COLO668 (cell line): Measurements from ENCODE around the gene ARL3.
A peak's percentile ranks its signal among the peaks of the same experiment; 100 is the strongest.

Experiments used
- DNase-seq: peaks from one replicate; lab custom pipeline; 2025; ENCODE audit not compliant: unreplicated experiment; lab: John Stamatoyannopoulos, UW

ARL3 gene

DNA sequence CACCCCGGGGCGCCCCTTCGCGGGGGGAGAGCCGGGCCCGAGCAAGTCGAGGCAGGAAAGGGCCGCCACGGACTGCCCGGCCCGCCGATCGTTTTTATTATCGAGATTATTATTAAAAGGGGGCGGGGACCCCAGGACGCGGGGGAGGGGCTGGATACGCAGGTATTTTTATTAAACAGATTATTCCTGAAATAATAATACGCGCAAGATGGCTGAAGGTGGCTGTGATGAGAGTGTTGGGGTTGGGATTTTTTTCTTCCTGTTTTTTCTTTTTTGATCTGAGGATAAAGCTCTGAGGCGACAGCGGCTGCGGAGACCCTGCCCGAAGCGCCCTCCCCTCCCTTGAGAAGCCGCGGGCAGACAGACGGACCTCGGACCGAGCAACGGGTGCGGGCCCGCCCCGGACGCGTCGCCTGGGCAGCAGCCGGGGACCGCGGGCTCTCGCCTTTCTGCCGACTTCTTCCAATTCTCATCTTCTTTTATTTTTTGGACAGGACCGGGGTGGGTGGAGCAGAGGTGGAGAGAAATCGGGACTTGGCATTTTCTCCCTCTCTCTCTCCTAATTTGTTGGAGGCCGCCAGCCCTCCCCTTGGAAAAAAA, 71.4 kb downstream of the ARL3 start:
- DNase-seq = peak; percentile 57

DNA sequence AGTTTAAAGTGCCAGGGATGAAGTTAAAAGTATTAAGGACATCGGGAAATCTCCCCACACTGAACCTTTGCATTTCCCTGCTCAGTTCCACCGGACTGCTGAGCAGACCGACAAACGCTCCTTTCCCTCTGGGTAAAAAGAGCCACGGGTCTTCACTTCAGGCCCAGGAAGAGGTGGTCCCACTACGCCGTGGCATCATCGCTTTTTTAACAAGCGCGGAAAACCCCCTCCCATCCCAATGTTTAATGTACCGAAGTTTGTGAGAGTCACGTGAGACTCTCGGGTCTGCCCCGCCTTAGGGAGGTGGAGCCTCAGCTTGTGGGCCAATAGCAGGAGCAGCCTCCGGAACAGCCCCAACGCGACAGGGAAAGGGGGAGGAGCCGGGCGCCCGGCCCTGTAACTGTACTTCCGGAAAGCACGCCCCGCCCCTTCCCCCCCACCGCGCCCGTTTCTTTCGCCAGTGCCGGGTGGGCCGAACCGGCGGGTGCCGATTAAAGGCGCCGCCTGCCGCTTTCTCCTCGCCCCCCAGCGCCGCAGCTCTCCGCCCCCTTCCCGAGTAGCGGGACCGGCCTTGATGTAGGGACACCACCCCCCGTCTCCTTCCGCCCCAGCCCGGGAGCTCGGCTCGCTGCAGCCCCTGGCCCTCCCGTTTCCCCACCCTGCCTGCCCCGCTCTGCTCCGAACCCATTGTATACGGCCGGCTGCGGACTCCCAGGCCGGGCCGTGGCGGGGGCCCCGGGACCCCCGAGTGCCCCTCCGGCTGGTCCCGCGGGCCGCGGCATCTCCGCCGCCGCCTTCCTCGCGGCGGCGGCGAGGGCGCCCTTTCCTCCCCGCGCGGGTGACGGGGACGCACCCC, 72.1 kb downstream of the ARL3 start:
- DNase-seq = peak; percentile 94

DNA sequence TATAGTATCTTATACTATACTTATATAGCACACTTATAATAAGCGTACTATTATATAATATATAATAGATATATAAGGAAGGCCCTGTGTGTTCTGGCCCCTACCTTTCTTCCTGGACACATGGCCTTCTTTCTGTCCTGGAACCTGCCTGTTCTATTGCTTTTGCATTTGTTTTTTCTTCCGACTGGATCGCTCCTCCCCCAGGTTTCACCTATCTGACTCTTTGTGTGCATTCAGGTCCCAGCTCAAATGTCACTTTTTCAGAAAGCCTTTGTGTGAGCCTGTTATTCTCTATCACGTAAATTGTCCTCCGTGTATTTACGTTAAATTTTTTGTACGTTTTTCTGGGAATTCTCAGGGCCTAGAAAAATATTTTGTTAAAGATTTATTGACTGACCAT, 72.8 kb downstream of the ARL3 start:
- peak; percentile 26 for DNase-seq

DNA sequence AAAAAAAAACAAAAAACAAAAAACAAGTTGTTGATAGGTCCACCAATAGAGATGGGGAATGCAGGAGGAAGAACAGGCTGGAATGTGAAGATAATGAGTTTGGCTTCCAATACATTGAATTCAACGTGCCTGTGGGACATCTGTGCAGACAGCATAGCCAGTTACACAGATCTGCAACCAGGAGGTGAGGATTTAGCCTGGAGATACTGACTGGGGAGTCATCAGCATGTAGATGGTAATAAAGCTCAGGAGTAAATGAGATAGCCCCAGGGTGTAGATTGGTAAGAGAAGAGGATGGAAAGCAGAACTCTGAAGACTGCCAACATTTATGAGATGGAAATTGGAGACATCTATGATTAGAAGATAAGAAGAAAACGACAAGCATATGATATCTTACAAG, 74.7 kb downstream of the ARL3 start:
- DNase-seq = no peak

DNA sequence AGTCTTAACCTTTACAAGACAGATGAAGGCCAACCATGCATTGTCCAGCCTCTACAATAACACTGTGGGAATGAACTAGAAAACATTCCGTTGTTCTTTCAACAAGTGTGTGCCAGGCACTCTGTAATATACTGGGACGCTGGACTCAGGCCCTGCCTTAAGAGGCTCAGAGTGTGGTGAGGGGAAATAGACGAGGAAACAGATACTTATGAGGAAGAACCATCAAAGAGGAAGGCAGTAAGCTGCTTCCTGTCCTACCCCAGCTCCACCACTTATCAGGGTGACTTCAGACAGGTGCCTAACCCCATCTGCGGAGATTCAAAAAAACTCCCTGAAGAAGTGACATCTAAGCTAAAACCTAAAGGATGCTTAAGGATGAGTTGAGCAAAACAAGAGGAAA, 78.8 kb downstream of the ARL3 start:
- no peak for DNase-seq

DNA sequence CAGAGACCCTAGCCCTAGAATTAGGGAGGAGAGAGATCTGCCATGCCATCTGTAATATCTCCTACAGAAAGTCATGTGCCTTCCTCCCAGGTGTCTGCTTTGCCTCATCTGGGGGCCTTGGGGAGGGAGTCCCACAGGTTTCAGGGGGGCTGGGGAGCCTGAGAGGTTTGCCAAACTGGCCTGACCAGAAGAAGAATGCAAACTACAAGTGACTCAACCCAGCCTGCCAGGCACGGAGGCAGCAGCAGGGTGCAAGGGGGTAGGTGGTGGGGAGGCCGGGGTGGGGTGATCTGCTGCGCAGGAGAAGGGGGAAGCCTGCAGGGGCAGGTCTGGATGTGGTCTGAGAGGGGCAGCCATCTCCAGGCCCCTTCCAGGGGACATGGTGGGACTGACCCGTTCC, 79.5 kb downstream of the ARL3 start:
- no peak for DNase-seq

DNA sequence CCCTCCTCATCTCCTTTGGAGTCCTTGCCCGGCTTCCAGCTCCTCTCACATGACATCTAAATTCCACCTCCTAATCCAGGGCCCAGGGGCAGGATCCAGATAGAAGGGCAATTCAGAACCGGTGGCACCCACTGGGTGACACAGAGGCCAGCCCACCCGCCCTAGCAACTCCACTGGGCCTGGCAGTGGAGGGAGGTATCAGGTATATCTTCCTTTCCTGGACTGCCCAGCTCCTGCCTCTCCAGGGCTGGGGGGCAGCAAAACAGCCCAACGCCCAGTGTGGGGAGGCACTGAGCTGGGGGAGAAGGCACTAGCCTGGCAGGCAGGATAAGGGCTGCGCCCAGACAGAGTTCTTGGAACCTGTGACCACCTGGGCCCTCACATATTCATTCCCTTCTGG, 80.3 kb downstream of the ARL3 start:
- DNase-seq = no peak

DNA sequence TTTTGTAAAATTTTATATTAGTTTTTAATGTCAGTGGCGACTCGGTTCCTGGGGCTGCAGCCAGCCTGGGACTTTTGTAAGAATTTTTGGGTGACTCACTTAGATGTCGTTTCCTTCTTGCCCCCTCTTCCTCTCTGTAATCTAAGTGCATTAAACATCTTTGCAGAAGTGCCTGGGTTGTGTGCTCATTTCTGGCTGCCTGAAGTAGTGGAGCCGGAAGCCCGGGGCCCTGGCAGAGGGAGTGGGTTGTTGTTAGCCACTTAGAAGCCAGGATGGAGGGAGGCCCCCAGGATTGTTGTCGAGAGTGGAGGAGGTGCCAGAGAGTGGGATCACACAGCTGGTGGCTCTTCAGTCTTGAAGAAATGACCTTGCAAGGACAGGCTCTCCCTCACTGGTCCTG, 80.9 kb downstream of the ARL3 start:
- no peak for DNase-seq

DNA sequence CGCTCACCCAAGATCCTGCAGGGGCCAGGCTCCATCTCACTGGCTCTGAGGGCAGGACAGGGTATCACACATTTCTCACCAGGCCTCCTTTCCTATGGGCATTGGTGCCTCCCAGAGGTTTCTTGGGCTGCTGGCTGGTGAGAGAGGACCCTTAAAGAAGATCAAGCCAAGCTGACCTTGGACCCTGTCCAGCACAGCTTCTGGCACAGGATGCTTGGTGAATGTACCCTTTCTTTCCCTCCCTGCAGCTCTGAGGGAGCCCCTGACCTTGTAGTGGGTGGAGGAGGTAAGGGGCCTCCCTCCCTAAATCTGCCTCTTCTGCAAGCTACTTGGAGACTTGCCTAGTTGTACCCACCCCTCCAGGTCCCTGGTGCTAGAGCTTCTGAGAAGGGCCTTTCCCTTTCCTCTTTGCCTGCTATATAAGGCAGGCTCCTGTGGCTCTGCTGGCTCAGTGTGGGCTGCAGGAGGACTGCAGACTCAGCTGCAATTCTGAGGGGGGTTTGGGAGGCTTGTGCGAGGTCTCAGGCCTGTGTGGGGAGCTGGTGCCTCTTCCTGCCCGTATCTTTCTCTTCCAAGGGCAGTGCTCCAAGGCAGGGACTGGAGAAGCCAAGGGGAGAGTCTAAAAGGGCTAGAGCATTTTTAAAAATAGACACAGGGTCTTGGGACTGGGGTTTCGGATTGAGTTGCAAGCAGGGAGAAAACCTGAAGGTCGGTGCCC, 81.6 kb downstream of the ARL3 start:
- DNase-seq = no peak

DNA sequence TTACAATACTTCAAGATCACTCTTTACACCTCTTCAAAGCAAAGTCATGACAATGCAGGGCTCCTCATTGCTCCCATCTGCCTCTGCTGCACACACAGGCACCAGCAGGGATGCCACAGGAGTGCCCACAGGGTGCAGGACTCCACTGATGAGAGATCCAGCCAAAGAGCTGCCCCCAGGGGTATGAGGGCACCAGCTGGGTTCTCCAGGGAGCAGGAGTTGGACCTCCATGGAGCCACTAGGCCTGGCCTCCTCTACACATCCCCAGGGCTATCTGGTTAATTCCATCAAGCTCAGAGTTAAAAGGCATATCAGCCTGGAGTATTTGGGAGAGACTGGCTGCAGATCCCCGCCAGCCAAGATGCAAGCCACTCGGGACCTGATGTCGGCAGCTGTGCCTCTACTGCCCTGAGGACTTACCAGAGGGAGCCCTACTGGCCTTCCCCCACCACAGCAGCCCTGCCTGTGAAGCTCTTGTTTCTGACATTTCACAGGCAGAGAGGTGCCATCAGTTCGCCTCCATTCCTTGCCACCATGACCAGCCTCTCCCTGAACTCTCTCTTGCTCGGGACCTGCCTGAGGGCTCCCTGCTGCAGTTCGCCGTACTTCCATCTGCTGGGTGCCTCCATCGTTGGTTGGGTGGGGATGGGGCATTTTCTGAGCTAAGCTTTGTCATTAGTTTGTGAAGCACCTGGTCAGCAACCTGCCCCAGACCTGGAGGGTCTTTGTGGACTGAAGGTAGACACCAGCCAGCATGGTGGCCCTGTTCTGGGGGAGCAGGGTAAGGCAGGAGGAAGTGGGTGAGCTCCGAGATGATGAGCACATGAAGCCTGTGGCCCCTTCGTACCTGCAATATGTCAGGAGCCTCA, 82.4 kb downstream of the ARL3 start:
- no peak for DNase-seq

DNA sequence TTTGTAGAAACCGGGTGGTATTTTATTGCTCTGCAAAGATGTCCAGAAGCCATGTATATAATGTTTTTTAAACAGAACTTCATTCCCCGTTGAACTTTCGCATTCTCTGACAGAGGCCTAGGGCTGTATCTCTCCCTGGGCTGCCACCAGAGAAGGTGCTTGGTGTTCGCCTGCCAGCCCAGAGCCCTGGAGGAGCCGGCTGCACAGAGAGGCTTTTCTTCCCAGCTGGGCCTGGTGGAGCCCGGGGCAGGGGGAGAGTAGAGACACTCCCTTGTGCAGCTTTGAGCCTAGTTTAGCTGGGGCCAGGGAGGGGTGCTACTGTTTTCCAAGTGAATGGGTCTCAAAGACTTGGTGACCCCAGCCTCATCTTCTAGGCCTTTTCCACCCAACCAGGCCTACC, 83.5 kb downstream of the ARL3 start:
- DNase-seq = peak; percentile 12

DNA sequence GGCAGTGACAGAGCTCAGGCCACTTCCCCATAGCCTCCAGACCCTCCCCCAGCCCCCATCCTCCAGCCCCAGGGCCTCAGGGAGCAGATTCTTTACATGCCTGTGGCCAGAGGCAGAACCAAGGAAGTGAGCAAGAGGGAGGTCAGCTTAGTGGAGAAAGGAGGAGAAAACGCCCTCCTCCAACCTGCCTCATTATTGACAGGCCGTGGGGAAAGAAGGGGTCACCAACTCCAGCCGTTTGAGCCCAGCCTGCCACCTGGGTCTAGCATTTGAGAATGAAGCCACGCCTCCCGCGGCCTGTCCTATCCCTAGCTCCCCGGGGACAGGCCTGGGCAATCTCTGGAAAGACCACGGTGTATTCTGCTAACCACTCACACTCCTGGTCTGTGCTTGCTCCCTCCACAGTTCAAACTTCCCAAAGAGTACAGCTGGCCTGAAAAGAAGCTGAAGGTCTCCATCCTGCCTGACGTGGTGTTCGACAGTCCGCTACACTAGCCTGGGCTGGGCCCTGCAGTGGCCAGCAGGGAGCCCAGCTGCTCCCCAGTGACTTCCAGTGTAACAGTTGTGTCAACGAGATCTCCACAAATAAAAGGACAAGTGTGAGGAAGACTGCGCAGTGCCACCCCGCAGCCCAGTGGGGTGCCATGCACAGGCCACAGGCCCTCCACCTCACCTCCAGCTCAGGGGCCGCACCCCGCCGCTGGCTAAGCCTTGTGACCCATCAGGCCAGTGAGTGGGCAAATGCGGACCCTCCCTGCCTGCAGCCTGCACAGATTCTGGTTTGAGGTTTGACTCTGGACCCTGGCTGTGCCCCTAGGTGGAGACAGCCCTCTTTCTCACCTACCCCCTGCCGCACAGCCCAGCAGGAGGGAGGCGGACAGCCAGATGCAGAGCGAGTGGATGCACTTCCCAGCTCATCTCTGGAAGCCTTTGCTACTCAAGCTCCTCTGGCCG, 84.3 kb downstream of the ARL3 start:
- DNase-seq = peak; percentile 62

DNA sequence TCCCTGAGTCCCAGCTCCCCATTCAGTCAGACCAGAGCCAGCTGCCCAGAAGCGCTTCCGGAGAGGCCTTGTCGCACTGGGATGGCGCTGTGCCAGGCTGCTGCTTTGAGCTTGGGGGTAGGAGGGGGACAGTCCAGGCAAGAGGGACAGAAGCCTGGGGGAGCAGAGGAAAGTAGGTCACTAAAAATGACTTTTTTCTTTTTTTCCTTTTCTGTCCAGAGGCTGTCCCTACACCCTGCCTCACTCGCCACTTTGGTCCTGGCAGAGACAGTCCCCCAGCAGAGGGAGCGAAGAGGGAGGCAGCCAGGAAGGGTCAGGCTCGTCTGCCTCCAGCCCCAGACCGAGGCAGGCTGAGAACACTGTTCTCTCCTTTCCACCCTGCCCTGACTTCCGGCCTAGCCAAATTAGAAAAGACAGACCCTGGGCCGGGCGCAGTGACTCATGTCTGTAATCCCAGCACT, 85.7 kb downstream of the ARL3 start:
- DNase-seq = peak; percentile 75

DNA sequence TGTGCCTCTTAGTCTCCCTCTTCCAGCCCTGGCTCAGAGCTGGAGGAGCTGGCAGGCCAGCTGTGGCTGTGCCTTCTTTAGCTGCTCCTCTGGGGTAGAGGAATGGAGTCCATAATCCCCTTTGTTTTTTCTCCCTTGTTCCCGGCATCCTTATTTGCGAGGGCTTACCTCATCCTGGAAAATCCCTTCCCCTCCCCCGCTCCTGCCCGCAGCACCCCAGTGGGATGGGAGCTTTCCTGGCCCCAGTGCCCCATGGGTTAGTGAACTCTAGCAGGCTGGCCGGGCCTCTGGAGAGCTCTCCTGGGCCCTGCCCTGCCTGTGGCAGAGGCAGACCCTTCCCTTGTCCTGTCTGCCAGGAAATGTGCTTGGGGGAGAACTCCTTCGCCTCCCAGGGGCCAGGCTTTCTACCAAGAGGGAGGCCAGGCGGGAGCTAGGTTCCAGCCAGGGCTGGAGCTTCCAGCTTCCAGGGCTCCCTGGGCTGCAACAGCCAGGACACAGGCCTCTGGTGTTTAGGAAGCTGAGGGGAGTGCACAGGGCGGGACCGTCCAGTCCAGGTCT, 86.4 kb downstream of the ARL3 start:
- DNase-seq = peak; percentile 59

DNA sequence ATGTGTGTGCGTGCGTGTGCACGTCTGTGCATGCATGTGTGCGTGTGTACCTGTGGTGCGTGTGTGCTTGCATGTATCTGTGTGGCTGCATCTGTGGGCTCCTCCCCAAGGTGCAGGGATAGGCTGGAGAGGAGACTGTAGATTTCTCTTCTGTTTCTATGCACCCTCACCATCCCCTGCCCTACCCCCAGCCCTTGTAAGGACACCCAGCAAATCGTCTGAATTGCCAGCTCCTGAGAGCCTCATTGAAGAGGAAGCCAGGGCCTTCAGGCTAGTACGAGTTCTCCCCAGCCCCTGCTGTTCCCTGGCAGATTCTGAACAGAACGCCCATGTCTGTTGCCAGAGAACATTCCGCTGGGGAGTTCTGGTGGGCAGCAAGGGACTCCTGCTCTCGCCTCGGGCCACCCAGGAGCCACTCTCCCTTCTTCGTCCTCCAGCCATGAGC, 86.9 kb downstream of the ARL3 start:
- no peak for DNase-seq

DNA sequence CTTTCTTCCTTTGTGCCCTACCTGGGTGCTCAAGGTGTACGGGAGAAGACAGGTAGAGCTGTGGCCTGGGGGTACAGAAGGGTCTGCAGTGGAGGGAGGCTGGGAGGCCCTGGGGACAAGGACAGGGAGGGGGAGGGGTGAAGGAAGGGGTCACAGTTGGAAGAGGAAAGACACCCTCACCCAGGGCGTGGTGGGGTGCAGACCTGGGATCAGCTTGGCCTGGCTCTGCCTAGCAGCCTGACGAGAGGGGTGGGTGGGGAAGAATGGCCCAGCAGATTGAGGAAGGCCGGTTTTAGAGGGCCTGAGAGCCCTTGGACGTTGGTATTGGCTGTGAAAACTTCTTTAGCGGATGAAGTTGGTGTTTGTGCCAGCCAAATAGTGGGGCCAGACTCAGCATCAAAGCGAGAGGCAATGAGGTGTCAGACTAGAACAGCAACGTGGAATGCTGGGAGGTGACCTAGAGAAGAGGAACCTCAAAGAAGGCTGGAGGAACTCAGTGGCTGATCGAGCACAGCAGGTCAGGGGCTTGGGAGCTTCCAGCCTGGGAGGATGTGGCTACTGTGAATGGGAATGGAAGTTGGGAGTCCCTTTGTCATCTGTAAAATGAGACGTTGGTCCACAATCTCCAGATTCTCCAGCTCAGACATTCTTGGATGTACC, 88.0 kb downstream of the ARL3 start:
- no peak for DNase-seq

DNA sequence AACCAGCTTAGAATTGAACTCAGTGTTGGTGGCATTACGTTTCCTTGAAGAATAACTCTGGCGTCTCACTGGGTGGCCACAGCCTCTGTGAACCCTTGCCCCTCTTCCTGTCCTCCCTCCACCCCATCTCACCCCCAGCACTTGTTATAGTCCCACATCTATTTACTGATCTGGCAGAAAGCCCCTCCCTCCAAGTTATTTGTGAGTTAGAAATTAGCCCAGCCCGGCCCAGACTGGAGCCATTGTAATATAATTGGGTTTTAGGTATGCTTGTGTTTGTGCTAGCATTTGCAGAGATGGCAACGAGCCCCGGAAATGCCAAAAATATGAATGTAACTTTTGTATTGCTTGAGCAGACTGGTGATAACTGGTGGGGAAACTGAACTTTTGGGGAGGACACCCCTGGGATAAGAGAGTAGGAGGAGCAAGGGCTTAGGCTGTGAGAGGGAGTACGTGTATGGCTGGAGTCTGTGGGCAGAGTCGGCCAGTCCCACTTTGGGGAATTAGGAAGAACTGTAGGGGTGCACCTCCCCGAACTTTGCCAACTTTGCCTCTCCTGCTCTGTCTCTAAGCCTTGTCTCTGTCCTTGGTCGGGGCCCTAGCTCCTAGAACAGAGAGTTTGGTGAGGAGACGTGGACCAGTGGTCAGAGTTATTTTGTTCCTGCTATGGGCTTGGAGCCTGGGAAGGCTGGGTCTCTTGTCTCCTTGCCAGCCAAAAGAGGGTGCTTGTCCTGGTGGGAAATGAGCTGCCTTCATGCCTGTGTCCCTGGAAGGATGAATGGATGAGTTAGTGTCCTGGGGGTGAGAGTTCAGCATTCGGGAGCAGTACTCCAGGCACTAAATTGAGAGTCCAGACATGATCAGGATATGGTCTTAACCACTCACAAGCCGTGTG, 89.2 kb downstream of the ARL3 start:
- DNase-seq = no peak

DNA sequence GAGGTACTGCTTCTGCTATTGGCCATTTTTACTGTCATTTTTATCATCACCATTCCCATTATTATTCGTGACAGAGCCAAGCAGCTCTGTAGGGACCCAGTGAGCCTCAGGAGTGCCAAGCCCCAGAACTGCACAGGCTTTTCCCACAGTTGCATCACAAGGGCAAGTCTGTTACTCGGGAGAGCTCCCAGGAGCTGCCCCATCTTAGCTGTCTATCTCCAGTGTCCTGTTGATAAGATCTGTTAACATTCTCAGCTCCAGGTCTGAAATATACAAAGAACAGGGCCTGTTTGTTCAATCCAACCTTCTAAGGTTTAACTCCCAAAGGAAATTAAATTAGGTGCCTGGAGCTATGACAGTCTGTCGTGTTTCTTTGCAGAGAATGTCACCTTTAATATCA, 90.1 kb downstream of the ARL3 start:
- no peak for DNase-seq
